T-helper 2 cell treated with Interferon-gamma antibody and Interleukin-4, amounts not matched to agents 100 ng/mL and 5 ng/mL, for 36 hours (primary cell): ENCODE measurements around the gene PODXL. TPM values are rescaled to one million over a fixed set of nuclear protein-coding genes. Genes with fewer than 3 reads are reported as not detected.

Experiments
- intact Hi-C: fragments of 100-400 bp; cut with micrococcal nuclease; formaldehyde crosslinking; loops from one replicate; pipeline ENCODE4 v1.15.1; 2023
- total RNA-seq: library from RNA; stranded (reverse); gene quantifications from 2 replicates; pipeline ENCODE4 v1.2.3, GENCODE V29; 2022

Gene PODXL
- total RNA-seq, 1 donor from 2014 or later, result 1.5 TPM

- intact Hi-C loops, result no loop called here
Measured at GRCh38 chr7:131564640-131565039, 8.2 kb upstream of the PODXL start.

GRCh38 chr7:131563918-131564317 is 7.5 kb upstream of the PODXL start:
- intact Hi-C loops, result no loop called here

DNA sequence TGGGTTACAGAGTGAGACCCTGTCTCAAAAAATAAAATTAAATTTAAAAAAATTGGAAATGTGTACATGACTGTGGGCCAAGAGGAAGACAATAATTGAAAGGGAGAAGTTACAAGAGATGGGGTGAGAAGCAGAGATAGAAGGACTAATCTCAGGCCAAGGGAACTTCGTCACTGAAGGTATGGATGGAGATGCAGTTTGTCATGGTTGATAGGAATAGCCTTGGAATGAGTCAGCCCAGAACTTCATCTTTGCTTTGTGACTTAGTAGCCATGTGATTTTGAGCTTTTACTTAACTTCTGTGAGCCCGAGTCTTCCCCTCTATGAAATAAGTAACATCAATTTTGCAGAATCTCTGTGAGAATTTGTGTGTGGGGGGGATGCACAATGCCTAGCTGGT is 6.5 kb upstream of the PODXL start:
- intact Hi-C loops, result no loop called here

- intact Hi-C loops, result no loop called here
Measured at GRCh38 chr7:131560061-131560460, 3.6 kb upstream of the PODXL start.

- intact Hi-C loops, result loop anchor here (5.0 kb wide), 3 partner anchors 56 to 451 kb away; partner anchors contain the start of gene MKLN1
Measured at GRCh38 chr7:131557652-131558385, 1.4 kb upstream of the PODXL start.

DNA sequence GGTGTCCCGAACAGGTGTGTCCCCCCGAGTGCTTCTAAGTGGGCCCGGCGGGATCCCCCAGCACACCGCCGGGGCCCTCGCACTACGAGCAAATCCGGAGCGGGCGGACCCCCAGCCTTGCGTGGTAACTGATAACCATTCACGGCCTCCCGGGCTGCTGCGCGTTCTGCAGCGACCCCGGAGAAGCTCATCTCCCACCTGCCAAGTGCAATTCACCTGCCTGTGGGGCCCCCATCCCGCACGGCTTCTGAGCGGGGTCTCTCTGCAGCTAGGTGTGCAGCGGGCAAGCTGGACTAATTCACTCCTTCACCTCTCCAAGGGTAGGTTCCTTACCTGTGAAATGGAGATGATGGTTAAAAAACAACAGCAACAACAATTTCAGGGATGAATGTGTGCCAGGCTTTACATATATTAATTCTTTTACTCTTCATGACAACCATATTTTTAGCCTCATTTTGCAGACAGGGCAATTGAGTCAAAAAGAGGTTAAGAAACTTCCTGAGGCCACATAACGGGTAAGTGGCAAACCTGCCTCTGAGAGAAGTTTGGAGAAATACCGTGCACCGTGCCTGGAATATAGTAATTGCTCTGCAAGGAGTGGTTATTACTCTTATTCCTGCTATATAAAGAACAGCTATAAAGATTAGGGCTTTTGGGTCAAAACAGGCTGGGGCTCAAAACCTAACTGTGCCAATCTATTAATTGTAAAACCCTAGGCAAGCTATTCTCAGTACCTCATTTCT is 652 bp upstream of the PODXL start:
- intact Hi-C loops, result loop anchor here (1.0 to 5.0 kb wide), 4 partner anchors 11 to 450 kb away; partner anchors contain the start of gene MKLN1

DNA sequence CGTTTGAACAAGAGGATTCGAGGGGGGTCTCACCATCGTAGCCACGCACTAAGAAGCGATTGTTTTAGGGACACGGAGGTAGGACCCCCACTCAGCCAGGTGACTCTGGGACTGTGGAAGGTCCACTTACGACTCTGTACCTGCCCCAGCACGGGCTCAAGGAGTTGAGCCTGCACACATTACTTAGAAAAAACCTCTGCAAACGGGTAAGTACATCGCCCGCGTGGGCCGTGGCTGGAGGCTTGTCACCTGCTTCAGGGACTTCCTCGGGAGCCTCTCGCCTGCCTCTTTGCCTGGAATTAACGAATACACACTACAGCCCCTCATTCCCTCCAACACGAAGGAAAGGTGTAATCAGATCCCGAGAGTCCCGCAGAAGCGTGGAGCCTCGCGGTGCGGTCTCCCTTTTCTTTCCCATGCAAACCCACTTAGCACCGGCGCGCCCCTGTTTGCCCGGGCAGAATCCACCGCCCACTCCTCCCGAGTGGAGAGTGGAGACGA is 826 bp downstream of the PODXL start:
- intact Hi-C loops, result loop anchor here (1.0 to 5.0 kb wide), 4 partner anchors 9 to 448 kb away; partner anchors contain the start of gene MKLN1

- intact Hi-C loops, result loop anchor here (5.0 kb wide), 3 partner anchors 53 to 448 kb away; partner anchors contain the start of gene MKLN1
Measured at GRCh38 chr7:131554880-131555516, 1.4 kb downstream of the PODXL start.

DNA sequence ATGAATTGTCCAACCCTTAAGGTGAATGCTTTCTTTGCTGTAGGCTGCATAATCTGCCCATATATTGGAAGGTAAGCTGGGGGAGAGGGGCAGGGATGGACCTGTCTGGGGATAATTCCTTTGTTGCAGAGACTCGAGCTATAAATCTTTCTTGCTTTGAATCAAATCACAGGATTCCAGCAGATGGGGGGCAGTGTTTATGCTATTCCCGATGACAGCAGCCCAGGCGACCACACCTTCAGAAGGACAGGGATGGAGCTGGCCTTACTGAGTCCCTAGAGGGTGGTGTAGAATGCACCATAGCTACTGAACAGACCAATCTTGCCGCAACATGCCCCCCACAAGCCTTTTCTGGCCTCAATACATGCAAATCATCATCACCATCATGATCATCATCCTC is 2.5 kb downstream of the PODXL start:
- intact Hi-C loops, result no loop called here

DNA sequence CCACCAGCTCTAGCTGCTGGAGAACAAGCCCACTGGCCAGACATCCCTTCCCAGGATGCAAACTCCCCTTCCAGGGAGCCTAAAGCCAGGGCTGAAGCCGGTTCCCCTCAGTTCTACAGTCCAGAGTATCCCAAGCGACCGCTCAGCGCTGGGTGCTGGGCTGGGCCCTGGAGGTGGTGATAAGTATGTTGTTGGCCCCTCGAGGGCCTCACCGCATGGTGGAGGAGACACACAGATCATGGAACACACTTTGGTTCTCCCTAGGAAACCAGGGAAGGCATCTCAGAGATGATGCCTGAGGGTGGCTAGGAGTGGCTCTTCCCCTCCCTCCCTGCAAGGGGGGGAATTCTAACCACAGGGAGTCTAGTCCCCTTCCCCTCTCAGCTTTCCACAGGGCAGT is 4.4 kb downstream of the PODXL start:
- intact Hi-C loops, result no loop called here

GRCh38 chr7:131550846-131551245 is 5.6 kb downstream of the PODXL start:
- intact Hi-C loops, result no loop called here

DNA sequence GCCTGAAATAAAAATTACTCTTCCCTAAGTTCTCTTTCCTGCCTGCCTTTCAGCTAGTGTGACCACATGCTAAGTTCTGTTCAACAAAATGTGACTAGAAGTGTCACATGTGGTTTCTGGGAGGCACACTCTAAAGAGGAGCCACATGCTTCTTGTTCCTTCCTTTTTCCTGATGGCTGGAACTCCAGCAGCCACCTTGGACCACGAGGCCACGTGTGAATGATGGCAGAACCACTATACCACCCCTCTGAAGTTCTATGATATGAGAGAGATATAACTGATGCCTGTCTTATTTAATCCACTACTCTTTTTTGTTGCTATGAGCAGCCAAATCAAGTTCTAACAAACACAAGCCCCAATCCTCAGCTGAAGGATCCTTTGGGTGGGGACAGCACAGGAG is 8.1 kb downstream of the PODXL start:
- intact Hi-C loops, result no loop called here

DNA sequence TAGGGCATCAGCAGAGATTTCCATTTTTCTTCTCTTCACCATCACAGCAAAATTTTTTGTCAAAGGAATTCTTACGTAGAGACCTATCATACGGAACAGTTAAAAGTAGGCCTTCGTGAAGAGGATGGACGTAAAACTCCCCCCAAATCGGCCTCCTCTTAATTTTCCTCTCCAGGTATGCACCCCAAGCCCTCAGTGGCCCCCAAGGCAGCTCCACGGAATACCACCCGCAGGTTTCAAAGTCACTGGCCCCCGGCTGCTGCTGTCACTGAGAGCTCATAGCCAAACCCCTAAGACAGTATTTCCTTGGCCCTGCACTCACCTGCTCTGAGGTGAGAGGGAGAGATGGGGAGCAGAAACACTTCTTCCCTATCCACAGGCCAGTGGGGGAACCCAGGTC is 8.8 kb downstream of the PODXL start:
- intact Hi-C loops, result loop anchor here (2.0 kb wide), 1 partner anchor 107 kb away; no protein-coding TSS in a partner anchor

DNA sequence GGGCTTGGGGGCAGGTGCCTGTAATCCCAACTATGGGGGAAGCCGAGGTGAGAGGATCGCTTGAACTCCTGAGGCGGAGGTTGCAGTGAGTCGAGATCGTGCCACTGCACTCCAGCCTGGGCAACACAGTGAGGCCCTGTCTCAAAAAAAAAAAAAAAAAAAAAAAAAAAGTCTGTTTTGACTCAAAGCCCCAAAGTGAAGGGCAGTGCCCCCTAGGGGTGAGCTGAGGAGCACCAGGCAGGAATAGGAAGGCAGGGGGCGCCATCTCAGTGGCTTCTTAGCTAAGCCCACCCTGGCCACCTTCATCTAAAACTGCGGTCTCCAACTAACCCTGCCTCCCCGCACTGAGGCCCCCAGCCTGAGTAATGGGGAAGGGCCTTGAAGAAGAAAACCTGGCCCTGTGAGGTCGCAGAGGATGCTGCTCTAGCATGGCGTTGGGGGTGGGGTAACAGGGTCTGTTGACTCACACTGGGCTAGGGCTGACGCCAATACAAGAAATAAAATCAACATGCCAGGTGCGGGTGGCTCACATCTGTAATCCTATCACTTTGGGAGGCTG is 9.8 kb downstream of the PODXL start:
- intact Hi-C loops, result loop anchor here (1.0 to 2.0 kb wide), 2 partner anchors 10 to 108 kb away; partner anchors contain the start of gene PODXL

DNA sequence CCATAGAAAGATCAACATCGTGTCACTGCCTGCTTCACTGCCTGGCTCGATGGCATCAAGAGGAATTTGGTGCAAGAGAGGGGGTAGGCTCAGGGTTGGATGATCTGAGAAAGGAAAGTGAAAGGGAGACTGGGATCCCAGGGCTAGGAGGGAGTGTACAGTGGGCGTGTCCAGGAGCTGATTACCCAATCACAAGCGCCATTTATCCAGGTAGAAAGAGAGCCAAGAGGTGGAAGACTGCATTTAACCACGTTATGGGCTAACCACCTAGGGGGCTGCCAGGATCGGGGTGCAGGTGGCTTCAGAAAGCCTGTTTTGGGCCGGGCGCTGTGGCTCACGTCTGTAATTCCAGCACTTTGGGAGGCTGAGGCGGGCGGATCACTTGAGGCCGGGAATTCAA is 10.3 kb downstream of the PODXL start:
- intact Hi-C loops, result loop anchor here (1.0 to 2.0 kb wide), 2 partner anchors 10 to 109 kb away; partner anchors contain the start of gene PODXL

DNA sequence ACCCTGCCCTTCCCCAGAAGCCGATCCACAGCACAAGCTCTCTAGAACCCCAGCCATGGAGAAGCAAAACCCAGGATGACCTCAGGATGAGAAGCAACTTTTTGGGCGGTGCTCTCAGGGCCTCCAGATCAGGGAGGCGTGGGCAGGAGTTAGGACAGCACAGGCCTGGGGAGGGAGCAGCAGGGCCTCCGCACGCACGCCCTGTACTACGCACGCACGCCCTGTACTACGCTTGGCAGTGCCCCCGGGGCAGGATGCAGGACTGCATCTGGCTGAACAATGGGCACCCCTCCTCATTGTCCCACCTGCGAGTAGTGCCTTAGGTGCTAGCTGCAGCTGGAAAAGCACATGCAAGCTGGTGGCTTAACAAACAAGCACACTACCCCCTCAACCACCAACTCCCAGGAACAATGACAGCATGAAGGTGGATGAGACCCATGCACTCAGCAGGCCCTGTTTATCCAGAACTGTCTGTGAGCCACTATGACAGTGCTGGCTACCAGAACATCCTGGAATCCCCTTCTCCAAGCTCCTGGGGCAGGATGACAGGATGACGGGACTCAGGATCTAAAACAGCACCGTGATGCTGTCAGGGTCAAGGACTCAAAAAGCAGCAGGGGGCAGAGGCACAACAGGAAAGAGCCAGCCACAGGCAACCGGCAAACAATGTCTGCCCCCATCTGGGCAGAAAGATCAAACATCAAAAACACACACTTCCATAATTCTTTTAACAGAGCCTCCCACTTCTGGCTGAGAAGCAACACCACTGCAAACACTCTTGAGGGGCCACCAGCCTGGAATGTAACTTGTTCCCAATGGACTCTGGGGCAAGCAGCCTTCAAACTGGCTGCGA is 11.8 kb downstream of the PODXL start:
- intact Hi-C loops, result no loop called here

GRCh38 chr7:131544021-131544420 is 12.4 kb downstream of the PODXL start:
- intact Hi-C loops, result no loop called here

DNA sequence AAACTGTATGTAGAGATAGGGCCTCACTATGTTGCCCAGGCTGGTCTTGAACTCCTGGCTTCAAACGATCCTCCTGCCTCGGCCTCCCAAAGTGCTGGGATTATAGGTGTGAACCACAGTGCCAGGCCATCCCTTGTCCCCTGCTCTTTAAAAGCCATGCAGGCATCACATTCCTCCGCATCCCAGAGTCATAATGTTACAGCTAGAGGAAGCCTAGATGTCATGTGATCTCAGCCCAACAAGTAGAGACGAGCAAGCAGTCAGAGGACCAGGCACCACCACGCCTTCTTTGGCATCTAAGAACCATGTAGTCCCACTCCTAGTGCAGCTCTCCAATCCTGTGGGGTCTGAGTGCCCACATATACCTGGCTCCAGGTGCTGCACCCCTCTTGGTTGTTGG is 13.1 kb downstream of the PODXL start:
- intact Hi-C loops, result no loop called here

DNA sequence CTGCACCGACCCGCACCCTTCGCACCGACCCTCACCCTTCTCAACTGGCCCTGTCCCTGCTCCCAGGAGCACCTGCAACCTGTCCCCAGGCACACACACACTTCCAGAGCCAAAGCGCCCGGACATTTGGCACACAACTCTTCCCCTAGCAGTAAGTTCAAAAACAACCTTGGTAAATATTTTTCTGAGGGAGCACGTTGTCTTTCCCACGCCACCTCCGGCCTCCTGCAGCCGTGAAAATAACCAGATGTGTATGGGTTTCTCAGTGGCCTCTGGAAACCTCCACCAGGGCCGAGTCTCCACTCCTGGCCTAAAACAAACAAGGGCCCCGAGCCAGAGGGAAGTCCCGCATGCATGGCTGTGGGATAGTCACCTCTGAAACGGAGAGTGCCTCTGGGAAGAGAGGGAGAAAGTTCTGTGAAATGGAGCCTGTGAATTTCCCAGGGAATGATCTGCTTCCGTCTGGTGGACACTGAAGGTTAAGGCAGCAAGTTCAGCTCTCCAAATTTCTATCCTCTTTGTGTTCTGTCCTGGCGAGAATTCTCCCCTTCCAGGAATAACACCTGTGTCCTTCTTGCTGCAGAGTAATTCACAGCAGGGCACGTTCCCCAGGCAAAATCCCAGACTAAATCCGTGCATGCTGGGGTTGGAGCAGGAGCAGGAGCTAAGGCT is 15.8 kb downstream of the PODXL start:
- intact Hi-C loops, result no loop called here

DNA sequence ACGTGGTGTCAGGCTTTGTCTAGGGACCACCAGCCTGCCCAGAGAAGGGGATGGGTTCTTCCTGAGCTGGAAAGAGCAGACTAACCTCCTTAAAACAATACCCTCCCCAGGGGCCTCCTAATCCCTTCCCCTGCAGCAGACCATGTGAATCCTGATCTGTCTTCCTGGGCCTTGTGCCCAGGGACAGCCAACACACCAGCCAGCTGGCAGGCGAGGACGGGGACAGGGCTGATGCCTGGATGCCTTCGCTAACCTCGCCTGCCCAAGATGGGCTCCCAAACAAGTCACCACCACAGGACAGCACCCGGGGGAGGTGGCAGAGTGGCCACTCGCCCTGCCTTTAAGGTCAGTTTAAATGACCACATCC is 17.6 kb downstream of the PODXL start:
- intact Hi-C loops, result no loop called here
